ENCODE results near the gene CSNK1G1.
A peak's percentile ranks its signal among the peaks of the same experiment; 100 is the strongest.
"Not testable (repeated sequence)": the region's sequence is repeated elsewhere in the genome, so short reads cannot be mapped to it uniquely, and the experiment has no call there.

The CSNK1G1 gene

DNA sequence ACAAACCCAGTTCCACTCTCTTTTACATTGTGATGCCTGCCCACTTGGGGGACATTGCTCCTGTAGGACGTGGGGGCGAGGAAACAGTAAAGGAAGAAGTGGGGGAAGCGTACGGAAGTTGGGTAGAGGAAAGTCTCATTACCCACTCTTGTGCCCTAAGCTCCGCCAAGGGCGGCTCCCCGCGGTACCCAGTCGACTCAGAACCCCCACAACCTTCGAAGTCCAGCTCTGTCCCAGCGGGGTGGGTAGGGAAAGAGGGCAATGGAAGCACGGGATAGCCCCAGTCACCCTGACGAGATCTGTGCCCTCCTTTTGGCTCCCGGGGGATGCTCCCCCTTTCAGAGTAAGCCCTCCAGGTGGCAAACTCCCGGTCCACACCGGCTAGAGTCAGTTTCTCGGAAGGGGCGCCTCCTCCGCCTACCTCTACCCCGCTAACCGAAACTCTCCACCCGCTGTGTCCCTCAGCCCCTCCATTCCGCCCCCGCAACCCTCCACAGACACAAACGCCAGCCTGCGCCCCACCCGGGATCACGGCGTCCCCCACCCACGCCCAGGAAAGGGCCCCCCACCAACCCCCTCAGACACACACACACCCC is 527 bp downstream of the CSNK1G1 start:
- no peak for DNase-seq
- no peaks in the 10 kb centered on the region for H3K36me3 ChIP-seq (replicated peaks)
- peak overlapping the region; percentile 38 for H3K27ac ChIP-seq
- TF ChIP-seq, protein P1, sequence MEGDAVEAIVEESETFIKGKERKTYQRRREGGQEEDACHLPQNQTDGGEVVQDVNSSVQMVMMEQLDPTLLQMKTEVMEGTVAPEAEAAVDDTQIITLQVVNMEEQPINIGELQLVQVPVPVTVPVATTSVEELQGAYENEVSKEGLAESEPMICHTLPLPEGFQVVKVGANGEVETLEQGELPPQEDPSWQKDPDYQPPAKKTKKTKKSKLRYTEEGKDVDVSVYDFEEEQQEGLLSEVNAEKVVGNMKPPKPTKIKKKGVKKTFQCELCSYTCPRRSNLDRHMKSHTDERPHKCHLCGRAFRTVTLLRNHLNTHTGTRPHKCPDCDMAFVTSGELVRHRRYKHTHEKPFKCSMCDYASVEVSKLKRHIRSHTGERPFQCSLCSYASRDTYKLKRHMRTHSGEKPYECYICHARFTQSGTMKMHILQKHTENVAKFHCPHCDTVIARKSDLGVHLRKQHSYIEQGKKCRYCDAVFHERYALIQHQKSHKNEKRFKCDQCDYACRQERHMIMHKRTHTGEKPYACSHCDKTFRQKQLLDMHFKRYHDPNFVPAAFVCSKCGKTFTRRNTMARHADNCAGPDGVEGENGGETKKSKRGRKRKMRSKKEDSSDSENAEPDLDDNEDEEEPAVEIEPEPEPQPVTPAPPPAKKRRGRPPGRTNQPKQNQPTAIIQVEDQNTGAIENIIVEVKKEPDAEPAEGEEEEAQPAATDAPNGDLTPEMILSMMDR (IDR thresholded peaks at IDR 0.05; ENCODE audit: low read depth, low read length, missing control alignments): peak; percentile 8
- in situ Hi-C loops (cut with HindIII; ENCODE audit: low pct_ligation_motif_present, low sequenced_read_pairs): no loop called here
- H3K27me3 ChIP-seq (replicated peaks): no peaks in the 10 kb centered on the region
- peak overlapping the region; percentile 88 for H3K4me3 ChIP-seq (ENCODE audit: low read depth, low read length)

DNA sequence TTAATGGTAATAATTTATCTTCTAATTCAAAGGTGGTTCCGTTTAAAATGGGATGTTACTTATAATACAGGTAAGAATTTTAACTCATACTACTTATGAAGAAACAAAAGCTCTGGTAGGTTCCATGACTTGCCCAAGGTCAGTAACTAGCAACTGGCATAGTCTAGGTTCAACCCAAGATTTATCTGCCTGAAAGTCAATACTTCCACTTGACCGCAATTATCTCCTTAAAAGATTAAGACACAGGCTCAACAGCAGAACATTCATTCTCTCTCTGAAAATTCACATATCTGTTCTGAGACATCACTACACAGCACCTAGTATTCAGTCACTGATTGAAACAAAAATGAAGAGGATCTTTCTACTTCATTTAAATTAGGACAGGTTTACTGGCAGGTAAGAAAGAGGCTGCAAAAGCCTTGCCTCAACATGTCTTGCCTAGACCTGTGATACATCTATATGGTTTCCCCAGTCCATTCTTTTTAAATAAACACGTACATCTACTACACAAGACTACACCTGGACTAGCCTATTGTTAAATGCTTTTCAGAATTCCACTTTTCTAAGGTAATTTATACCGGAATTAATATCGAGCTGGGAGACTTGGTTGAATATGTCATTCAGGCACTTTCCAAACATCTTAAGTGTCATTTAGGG is 1.2 kb downstream of the CSNK1G1 start:
- H3K27ac ChIP-seq: no peak overlapping the region
- DNase-seq: no peak
- peak overlapping the region; percentile 88 for H3K4me3 ChIP-seq (ENCODE audit: low read depth, low read length)
- H3K36me3 ChIP-seq (replicated peaks): no peaks in the 10 kb centered on the region
- TF ChIP-seq, protein P1 (IDR thresholded peaks at IDR 0.05; ENCODE audit: low read depth, low read length, missing control alignments): no peak
- in situ Hi-C loops (cut with HindIII; ENCODE audit: low pct_ligation_motif_present, low sequenced_read_pairs): no loop called here
- no peaks in the 10 kb centered on the region for H3K27me3 ChIP-seq (replicated peaks)

DNA sequence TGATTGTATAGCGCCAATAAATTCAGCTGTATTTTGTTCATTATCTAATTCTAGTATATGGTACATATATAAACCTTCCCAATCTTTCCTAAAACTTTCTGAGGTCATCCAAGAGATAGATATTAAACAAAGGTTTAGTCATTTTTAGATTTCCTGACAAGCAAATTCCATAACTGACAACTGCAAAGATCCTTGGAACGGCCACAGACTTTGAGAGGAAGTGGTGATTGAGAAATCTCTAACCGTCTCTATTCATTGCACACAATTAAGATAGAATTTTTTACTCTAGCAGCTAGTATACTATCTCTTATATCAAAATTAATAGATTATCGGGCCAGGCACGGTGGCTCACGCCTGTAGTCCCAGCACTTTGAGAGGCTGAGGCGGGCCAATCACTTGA is 4.7 kb downstream of the CSNK1G1 start:
- no peaks in the 10 kb centered on the region for H3K36me3 ChIP-seq (replicated peaks)
- TF ChIP-seq, protein P1 (IDR thresholded peaks at IDR 0.05; ENCODE audit: low read depth, low read length, missing control alignments): no peak
- in situ Hi-C loops (cut with HindIII; ENCODE audit: low pct_ligation_motif_present, low sequenced_read_pairs): no loop called here
- no peak overlapping the region for H3K4me3 ChIP-seq (ENCODE audit: low read depth, low read length)
- no peaks in the 10 kb centered on the region for H3K27me3 ChIP-seq (replicated peaks)
- H3K27ac ChIP-seq: no peak overlapping the region
- no peak for DNase-seq

DNA sequence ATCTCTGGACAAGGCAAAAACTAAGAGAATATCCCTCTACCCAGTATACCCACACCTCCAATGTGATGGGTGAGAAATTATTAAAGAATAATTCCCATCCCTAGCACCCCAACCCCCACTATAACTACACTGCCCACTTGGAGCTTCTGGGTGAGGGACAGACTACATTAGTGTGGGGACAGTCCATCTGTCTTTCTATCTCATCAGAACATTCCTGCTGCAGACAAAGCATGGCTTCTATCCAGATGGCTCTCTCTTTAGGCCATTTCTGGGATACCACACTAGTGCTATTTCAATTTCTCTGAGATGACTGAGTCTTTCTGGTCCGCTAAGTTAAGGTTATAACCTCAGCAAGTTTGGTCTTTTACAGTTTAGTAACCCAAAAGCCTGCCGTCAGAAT is 6.6 kb downstream of the CSNK1G1 start:
- Histone ChIP-seq H3K36me3 (replicated peaks) (no peaks in the 10 kb centered on the region), H3K27me3 (replicated peaks) (no peaks in the 10 kb centered on the region), H3K4me3 (ENCODE audit: low read depth, low read length) (no peak overlapping the region), H3K27ac (no peak overlapping the region)
- no peak for DNase-seq
- in situ Hi-C loops (cut with HindIII; ENCODE audit: low pct_ligation_motif_present, low sequenced_read_pairs): no loop called here
- TF ChIP-seq, protein P1 (IDR thresholded peaks at IDR 0.05; ENCODE audit: low read depth, low read length, missing control alignments): no peak

DNA sequence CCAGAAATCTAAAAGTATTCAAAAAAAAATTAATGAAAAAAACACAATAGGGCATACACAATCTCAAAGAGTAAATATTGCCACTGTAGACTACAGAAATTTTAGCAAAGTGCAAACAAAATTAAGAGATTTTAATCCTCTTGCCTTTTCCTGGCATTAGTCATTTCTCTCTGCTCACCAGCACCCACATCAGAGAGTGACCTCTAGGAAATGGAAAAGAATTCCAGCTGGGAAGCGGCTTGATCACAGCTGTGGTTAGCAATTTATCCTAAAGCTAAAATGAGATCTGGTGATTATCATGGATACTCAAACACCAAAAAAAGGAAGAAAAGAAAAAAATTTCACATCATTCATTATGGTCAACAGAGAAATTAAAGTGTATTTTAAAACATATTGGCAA is 7.5 kb downstream of the CSNK1G1 start:
- no peaks in the 10 kb centered on the region for H3K36me3 ChIP-seq (replicated peaks)
- H3K27ac ChIP-seq: no peak overlapping the region
- DNase-seq: no peak
- no peak overlapping the region for H3K4me3 ChIP-seq (ENCODE audit: low read depth, low read length)
- in situ Hi-C loops (cut with HindIII; ENCODE audit: low pct_ligation_motif_present, low sequenced_read_pairs): no loop called here
- TF ChIP-seq, protein P1 (IDR thresholded peaks at IDR 0.05; ENCODE audit: low read depth, low read length, missing control alignments): no peak
- H3K27me3 ChIP-seq (replicated peaks): no peaks in the 10 kb centered on the region

DNA sequence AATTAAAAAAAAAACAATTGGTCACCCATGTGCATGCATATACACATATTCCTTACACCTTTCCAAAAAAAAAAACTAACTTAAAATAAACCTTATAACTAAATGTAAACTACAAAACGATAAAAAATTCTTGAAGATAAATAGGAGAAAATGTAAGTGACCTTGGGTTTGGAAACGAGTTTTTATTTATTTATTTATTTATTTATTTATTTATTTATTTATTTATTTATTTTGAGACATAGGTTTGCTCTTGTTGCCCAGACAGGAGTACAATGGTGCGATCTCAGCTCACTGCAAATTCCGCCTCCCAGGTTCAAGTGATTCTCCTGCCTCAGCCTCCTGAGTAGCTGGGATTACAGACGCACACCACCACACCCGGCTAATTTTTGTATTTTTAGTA is 9.7 kb downstream of the CSNK1G1 start:
- DNase-seq; H3K27ac ChIP-seq; H3K36me3 ChIP-seq (replicated peaks); H3K4me3 ChIP-seq (ENCODE audit: low read depth, low read length); H3K27me3 ChIP-seq (replicated peaks); in situ Hi-C loops (cut with HindIII; ENCODE audit: low pct_ligation_motif_present, low sequenced_read_pairs): not testable (repeated sequence)
